ENCODE data around the gene DUSP18. TPM values are rescaled to one million over a fixed set of nuclear protein-coding genes. Genes with fewer than 3 reads are reported as not detected.
A peak's percentile ranks its signal among the peaks of the same experiment; 100 is the strongest.

Gene DUSP18
- total and polyA plus RNA-seq, 2 experiments from 2014 or later = 9.5 to 12.4 TPM

- no peaks in the 10 kb centered on the region for H3K79me2 ChIP-seq (ENCODE audit: insufficient read depth)
- no peaks in the 10 kb centered on the region for H4K20me1 ChIP-seq (ENCODE audit: insufficient read depth)
- no peaks in the 10 kb centered on the region for H3K9me3 ChIP-seq (ENCODE audit: low read depth)
- H3K4me3 ChIP-seq = no peak overlapping the region
- 96 to 98% methylated on average over 5 to 7 of the region's 7 CpGs for WGBS, 2 experiments (ENCODE audit: low coverage in 1 of 2, low lambda C conversion rate in 2 of 2, missing lambda C conversion rate in 2 of 2)
- H3K27ac ChIP-seq = no peak overlapping the region
- no peak overlapping the region for H2AFZ ChIP-seq
- peaks cover 8% of the 10 kb centered on the region for H3K4me1 ChIP-seq (ENCODE audit: insufficient read depth)
- no peaks in the 10 kb centered on the region for H3K27me3 ChIP-seq (replicated peaks; ENCODE audit: insufficient read depth)
- H3K9me2 ChIP-seq (ENCODE audit: insufficient read depth) = no peaks in the 10 kb centered on the region
- in situ Hi-C loops (cut with MboI) = no loop called here
- TF ChIP-seq EZH2phosphoT487 (IDR thresholded peaks at IDR 0.05; ENCODE audit: insufficient read depth, low read depth) (no peak), EZH2 (IDR thresholded peaks at IDR 0.05; ENCODE audit: insufficient read depth, poor library complexity, severe bottlenecking) (no peak)
- no peak overlapping the region for H3K9ac ChIP-seq
- H3F3A ChIP-seq (ENCODE audit: insufficient read depth) = no peaks in the 10 kb centered on the region
- no peak overlapping the region for H3K4me2 ChIP-seq (ENCODE audit: unreplicated experiment)
- H3K36me3 ChIP-seq (ENCODE audit: low read depth) = no peaks in the 10 kb centered on the region
- DNase-seq = no peak
These were observed 30.3 kb upstream of the DUSP18 start for GRCh38 chr22:30697975-30698374.

GRCh38 chr22:30695871-30696655, 28.4 kb upstream of the DUSP18 start:
- Histone ChIP-seq H4K20me1 (ENCODE audit: insufficient read depth) (no peaks in the 10 kb centered on the region), H3F3A (ENCODE audit: insufficient read depth) (no peaks in the 10 kb centered on the region), H3K4me3 (no peak overlapping the region), H2AFZ (no peak overlapping the region), H3K4me1 (ENCODE audit: insufficient read depth) (no peaks in the 10 kb centered on the region), H3K27ac (no peak overlapping the region), H3K9ac (no peak overlapping the region), H3K9me3 (ENCODE audit: low read depth) (no peaks in the 10 kb centered on the region), H3K36me3 (ENCODE audit: low read depth) (no peaks in the 10 kb centered on the region), H3K27me3 (replicated peaks; ENCODE audit: insufficient read depth) (no peaks in the 10 kb centered on the region), H3K9me2 (ENCODE audit: insufficient read depth) (no peaks in the 10 kb centered on the region), H3K4me2 (ENCODE audit: unreplicated experiment) (no peak overlapping the region), H3K79me2 (ENCODE audit: insufficient read depth) (no peaks in the 10 kb centered on the region)
- in situ Hi-C loops (cut with MboI) = no loop called here
- 92 to 94% methylated on average over 7 of the region's 7 CpGs for WGBS, 2 experiments (ENCODE audit: low coverage in 1 of 2, low lambda C conversion rate in 2 of 2, missing lambda C conversion rate in 2 of 2)
- DNase-seq = no peak
- TF ChIP-seq EZH2 (IDR thresholded peaks at IDR 0.05; ENCODE audit: insufficient read depth, poor library complexity, severe bottlenecking) = no peak
- TF ChIP-seq EZH2phosphoT487 (IDR thresholded peaks at IDR 0.05; ENCODE audit: insufficient read depth, low read depth) = no peak

GRCh38 chr22:30695351-30695851, 27.7 kb upstream of the DUSP18 start:
- no peaks in the 10 kb centered on the region for H3F3A ChIP-seq (ENCODE audit: insufficient read depth)
- in situ Hi-C loops (cut with MboI) = no loop called here
- H3K4me1 ChIP-seq (ENCODE audit: insufficient read depth) = no peaks in the 10 kb centered on the region
- TF ChIP-seq EZH2phosphoT487 (IDR thresholded peaks at IDR 0.05; ENCODE audit: insufficient read depth, low read depth) = no peak
- no peak for TF ChIP-seq EZH2 (IDR thresholded peaks at IDR 0.05; ENCODE audit: insufficient read depth, poor library complexity, severe bottlenecking)
- no peaks in the 10 kb centered on the region for H3K27me3 ChIP-seq (replicated peaks; ENCODE audit: insufficient read depth)
- no peak overlapping the region for H2AFZ ChIP-seq
- H3K27ac ChIP-seq = no peak overlapping the region
- no peaks in the 10 kb centered on the region for H3K9me2 ChIP-seq (ENCODE audit: insufficient read depth)
- no peaks in the 10 kb centered on the region for H3K79me2 ChIP-seq (ENCODE audit: insufficient read depth)
- peak overlapping the region; percentile 64; the same call in 1 of the 2 replicates for H3K4me3 ChIP-seq
- no peaks in the 10 kb centered on the region for H3K9me3 ChIP-seq (ENCODE audit: low read depth)
- H3K9ac ChIP-seq = no peak overlapping the region
- no peaks in the 10 kb centered on the region for H3K36me3 ChIP-seq (ENCODE audit: low read depth)
- H4K20me1 ChIP-seq (ENCODE audit: insufficient read depth) = no peaks in the 10 kb centered on the region
- WGBS, 2 experiments (ENCODE audit: low coverage in 1 of 2, low lambda C conversion rate in 2 of 2, missing lambda C conversion rate in 2 of 2) = 67% methylated on average over 15 of the region's 15 CpGs
- H3K4me2 ChIP-seq (ENCODE audit: unreplicated experiment) = no peak overlapping the region
- no peak for DNase-seq

- no peak for TF ChIP-seq EZH2 (IDR thresholded peaks at IDR 0.05; ENCODE audit: insufficient read depth, poor library complexity, severe bottlenecking)
- no peak for TF ChIP-seq EZH2phosphoT487 (IDR thresholded peaks at IDR 0.05; ENCODE audit: insufficient read depth, low read depth)
- WGBS, 2 experiments (ENCODE audit: low coverage in 1 of 2, low lambda C conversion rate in 2 of 2, missing lambda C conversion rate in 2 of 2) = 6 to 8% methylated on average over 12 to 43 of the region's 88 CpGs
- Histone ChIP-seq H3K27me3 (replicated peaks; ENCODE audit: insufficient read depth) (no peaks in the 10 kb centered on the region), H3K9me2 (ENCODE audit: insufficient read depth) (no peaks in the 10 kb centered on the region), H3K4me3 (peak within 1 kb of the TSS; percentile 76), H3K36me3 (ENCODE audit: low read depth) (no peaks in the 10 kb centered on the region), H3K9me3 (ENCODE audit: low read depth) (no peaks in the 10 kb centered on the region), H3K79me2 (ENCODE audit: insufficient read depth) (no peaks in the 10 kb centered on the region), H3F3A (ENCODE audit: insufficient read depth) (no peaks in the 10 kb centered on the region), H4K20me1 (ENCODE audit: insufficient read depth) (no peaks in the 10 kb centered on the region), H2AFZ (peak within 1 kb of the TSS; percentile 83), H3K9ac (peak within 1 kb of the TSS; percentile 64), H3K27ac (no peak within 1 kb of the TSS), H3K4me2 (ENCODE audit: unreplicated experiment) (peak within 1 kb of the TSS; percentile 81), H3K4me1 (ENCODE audit: insufficient read depth) (no peaks in the 10 kb centered on the region)
- peak; percentile 45 for DNase-seq
- in situ Hi-C loops (cut with MboI) = no loop called here
These were observed 27.1 kb upstream of the DUSP18 start, which contains the start of gene OSBP2 for GRCh38 chr22:30694640-30695350. Gene OSBP2 (plus strand): TSS chr22:30694874. CDS start chr22:30694910, 36 bp downstream.
